Neural crest cell (in vitro differentiated cells): ENCODE measurements around the gene ANO1. TPM values are rescaled to one million over a fixed set of nuclear protein-coding genes. Genes with fewer than 3 reads are reported as not detected.
A peak's percentile ranks its signal among the peaks of the same experiment; 100 is the strongest.

Source experiments
- DNase-seq: peaks from one replicate; pipeline ENCODE4 v3.0.0; 2021; ENCODE audit warnings: low read depth, mixed read lengths, low spot score
- H3K27ac Mint-ChIP-seq: one replicate; pipeline ENCODE4 v1.8.0; 2021; ENCODE audit warnings: mild to moderate bottlenecking, mixed read lengths; ENCODE audit not compliant: unreplicated experiment
- H3K27me3 Mint-ChIP-seq: 2 replicates; pipeline ENCODE4 v1.8.0; 2021; ENCODE audit warnings: low read depth, mild to moderate bottlenecking, mixed read lengths
- H3K36me3 Mint-ChIP-seq: 2 replicates; pipeline ENCODE4 v1.8.0; 2021; ENCODE audit warnings: low read depth, mild to moderate bottlenecking, mixed read lengths
- H3K4me1 Mint-ChIP-seq: 2 replicates; pipeline ENCODE4 v1.8.0; 2021; ENCODE audit warnings: mixed read lengths
- H3K4me3 Mint-ChIP-seq: one replicate; pipeline ENCODE4 v1.8.0; 2021; ENCODE audit warnings: mild to moderate bottlenecking, mixed read lengths
- H3K9me3 Mint-ChIP-seq: 2 replicates; pipeline ENCODE4 v1.8.0; 2021; ENCODE audit warnings: mixed read lengths
- total RNA-seq: library from RNA; stranded (reverse); gene quantifications from 2 replicates; pipeline ENCODE4 v1.2.1, GENCODE V29; 2021
- TF ChIP-seq, protein P1 (sequence below): fragments of 200-600 bp; sonication (generic); conservative IDR thresholded peaks from 2 replicates; pipeline ENCODE4 v1.5.0; 2021; ENCODE audit warnings: antibody characterized with exemption, mild to moderate bottlenecking

Gene ANO1
- total RNA-seq, 1 donor from 2014 or later, result not detected

DNA sequence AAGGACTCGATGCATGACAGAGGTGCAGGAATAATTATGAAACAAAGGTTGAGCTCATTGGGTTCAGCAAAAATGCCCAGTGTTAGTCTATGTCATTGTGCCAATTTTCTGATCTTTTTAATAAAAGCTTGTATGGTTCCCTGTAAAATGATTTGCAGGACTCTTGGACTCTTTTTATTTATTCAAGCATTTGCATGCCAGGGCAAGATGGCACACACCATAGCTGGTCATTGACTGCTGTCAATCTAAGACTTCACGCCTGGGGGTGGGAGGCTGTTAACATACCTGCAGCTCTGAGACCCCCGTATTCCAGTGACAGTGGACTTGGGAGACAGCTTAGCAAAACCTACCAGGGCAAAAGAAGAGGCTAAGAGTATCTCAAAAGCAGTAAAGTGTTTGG is 32.0 kb upstream of the ANO1 start:
- DNase-seq, result no peak
- H3K4me1 Mint-ChIP-seq, result no peaks in the 10 kb centered on the region
- no peak overlapping the region for H3K27ac Mint-ChIP-seq
- peaks cover 2% of the 10 kb centered on the region for H3K36me3 Mint-ChIP-seq
- H3K9me3 Mint-ChIP-seq, result peaks cover 6% of the 10 kb centered on the region
- peaks cover 80% of the 10 kb centered on the region for H3K27me3 Mint-ChIP-seq
- TF ChIP-seq, protein P1, sequence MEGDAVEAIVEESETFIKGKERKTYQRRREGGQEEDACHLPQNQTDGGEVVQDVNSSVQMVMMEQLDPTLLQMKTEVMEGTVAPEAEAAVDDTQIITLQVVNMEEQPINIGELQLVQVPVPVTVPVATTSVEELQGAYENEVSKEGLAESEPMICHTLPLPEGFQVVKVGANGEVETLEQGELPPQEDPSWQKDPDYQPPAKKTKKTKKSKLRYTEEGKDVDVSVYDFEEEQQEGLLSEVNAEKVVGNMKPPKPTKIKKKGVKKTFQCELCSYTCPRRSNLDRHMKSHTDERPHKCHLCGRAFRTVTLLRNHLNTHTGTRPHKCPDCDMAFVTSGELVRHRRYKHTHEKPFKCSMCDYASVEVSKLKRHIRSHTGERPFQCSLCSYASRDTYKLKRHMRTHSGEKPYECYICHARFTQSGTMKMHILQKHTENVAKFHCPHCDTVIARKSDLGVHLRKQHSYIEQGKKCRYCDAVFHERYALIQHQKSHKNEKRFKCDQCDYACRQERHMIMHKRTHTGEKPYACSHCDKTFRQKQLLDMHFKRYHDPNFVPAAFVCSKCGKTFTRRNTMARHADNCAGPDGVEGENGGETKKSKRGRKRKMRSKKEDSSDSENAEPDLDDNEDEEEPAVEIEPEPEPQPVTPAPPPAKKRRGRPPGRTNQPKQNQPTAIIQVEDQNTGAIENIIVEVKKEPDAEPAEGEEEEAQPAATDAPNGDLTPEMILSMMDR, result no peak
- no peak overlapping the region for H3K4me3 Mint-ChIP-seq

DNA sequence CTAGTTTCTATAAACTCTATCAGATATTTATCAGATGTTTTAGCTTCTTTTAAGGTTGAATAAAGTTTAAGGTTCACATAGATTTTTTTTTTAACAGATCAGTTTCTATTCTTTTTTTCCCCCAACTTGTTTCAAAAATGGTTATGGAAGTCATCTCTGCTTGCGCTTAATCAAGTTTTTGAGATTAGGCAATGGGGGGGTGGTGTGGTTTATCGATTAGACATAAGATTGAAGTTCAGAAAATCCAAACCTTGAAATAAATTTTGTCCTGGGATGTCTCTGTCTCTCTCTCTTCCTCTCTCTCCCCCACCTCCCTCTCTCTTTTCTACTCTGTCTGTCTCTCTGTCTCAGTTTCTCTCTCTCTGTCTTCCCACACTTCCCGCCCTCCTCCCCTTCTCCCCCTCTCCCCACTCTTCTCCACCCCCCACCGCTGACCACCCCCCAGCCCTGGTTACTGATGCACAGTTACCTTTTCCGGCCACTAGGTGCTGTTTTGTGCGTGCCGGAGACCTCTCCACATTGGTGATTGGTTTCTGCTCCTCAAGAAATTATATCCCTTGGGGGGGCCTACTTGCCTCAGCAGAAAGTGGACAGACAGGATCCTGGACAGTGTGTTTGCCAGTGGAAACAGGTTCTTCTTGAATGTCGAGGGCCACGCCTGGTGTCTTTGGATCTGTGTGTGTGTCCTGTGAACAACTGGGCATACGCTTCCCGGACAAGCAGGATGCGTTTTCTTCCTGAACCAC is 29.7 kb upstream of the ANO1 start:
- TF ChIP-seq, protein P1, result peak; percentile 61
- Mint-ChIP-seq H3K4me3 (no peak overlapping the region), H3K4me1 (no peaks in the 10 kb centered on the region), H3K27ac (no peak overlapping the region), H3K36me3 (no peaks in the 10 kb centered on the region), H3K9me3 (peaks cover 9% of the 10 kb centered on the region), H3K27me3 (peaks cover 81% of the 10 kb centered on the region)
- no peak for DNase-seq

DNA sequence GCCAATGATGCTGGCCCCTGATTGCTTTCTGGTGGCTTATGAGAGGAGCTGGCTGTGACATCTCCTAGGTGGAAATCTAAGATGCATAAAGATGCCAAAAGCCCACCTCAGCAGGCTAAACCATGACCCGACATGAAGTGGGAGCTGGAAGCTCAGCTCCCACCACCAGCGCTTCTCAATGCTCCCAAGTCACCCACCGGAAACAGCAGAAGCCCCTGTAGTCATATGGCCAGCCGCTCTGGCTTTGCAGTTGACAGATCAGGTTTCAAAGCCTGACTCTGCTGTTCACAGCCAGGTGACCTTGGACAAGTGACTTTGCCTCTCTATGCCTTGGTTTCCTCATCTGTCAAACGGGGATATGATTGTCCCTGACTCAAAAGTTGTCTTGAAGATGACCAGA is 29.1 kb upstream of the ANO1 start:
- Mint-ChIP-seq H3K4me1 (no peaks in the 10 kb centered on the region), H3K36me3 (no peaks in the 10 kb centered on the region), H3K27me3 (peaks cover 83% of the 10 kb centered on the region), H3K4me3 (no peak overlapping the region), H3K9me3 (peaks cover 9% of the 10 kb centered on the region), H3K27ac (no peak overlapping the region)
- TF ChIP-seq, protein P1, result no peak
- DNase-seq, result no peak

DNA sequence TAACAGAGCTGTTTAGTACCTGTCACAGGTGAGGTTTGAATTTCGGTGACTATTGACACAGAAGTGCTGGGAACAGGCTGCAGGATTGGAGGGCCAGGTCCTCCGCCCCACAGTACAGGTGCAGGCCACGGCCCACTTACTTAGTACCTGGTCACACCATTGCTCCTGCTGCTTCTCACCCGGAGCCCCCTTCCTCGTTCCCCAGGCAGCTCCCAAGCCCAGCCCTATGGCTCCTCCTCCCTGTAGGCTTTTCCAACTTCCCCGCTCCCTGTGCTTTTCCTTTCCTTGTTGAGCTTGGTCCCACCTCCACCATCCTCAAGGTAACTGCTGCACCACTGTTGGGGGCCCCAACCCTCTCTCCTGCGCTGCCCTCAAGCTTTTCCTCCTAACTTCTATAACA is 27.9 kb upstream of the ANO1 start:
- no peak for DNase-seq
- no peak overlapping the region for H3K27ac Mint-ChIP-seq
- no peaks in the 10 kb centered on the region for H3K4me1 Mint-ChIP-seq
- peaks cover 78% of the 10 kb centered on the region for H3K27me3 Mint-ChIP-seq
- H3K9me3 Mint-ChIP-seq, result peaks cover 6% of the 10 kb centered on the region
- H3K36me3 Mint-ChIP-seq, result no peaks in the 10 kb centered on the region
- no peak overlapping the region for H3K4me3 Mint-ChIP-seq
- TF ChIP-seq, protein P1, result no peak

DNA sequence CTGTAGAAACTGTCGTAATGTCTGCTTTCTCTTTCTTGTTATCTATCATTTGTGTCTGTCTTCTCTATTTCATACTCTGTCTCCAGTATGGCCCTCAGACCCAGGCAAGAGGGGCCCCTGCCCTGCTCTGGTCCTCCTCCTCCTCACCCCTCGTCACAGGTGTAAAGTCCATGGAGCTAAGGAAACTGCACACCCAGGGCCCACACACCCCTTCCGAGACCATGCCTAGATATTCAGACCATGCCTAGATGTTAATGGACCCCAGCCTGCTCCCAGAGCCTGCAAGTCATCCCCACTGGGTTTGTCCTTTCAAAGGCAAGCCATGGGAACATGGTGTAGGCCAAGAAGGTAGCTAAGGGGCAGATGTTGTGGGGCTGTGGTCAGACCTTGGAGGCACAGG is 24.1 kb upstream of the ANO1 start:
- Mint-ChIP-seq H3K36me3 (peaks cover 2% of the 10 kb centered on the region), H3K4me1 (no peaks in the 10 kb centered on the region), H3K4me3 (no peak overlapping the region), H3K27ac (no peak overlapping the region), H3K27me3 (peaks cover 57% of the 10 kb centered on the region), H3K9me3 (peaks cover 17% of the 10 kb centered on the region)
- TF ChIP-seq, protein P1, result no peak
- no peak for DNase-seq
